Subcutaneous abdominal adipose tissue (tissue), 5 donors: Measurements from ENCODE around the gene OTC.

Source experiments
- H3K27ac ChIP-seq: one replicate; pipeline ENCODE4 v1.7.0; 2013; ENCODE audit warnings: low read depth, mild to moderate bottlenecking, inconsistent platforms, low read length, moderate library complexity
- H3K27me3 ChIP-seq, 5 donors: one replicate each; pipeline ENCODE4 v1.7.0; 2013; ENCODE audit warnings: low read length in 5 of 5, inconsistent platforms in 1 of 5; ENCODE audit not compliant: control insufficient read depth in 5 of 5, insufficient read depth in 4 of 5
- H3K36me3 ChIP-seq, 5 donors: one replicate each; pipeline ENCODE4 v1.7.0; 2013; ENCODE audit warnings: low read length in 5 of 5; ENCODE audit not compliant: control insufficient read depth in 5 of 5, insufficient read depth in 5 of 5
- H3K4me1 ChIP-seq, 5 donors: one replicate each; pipeline ENCODE4 v1.7.0; 2013; ENCODE audit warnings: low read length in 5 of 5, mild to moderate bottlenecking in 3 of 5, moderate library complexity in 1 of 5; ENCODE audit not compliant: control insufficient read depth in 5 of 5, insufficient read depth in 5 of 5
- H3K4me3 ChIP-seq, 5 donors: one replicate each; pipeline ENCODE4 v1.7.0; 2013; ENCODE audit warnings: low read length in 5 of 5, low read depth in 1 of 5
- H3K9ac ChIP-seq, 5 donors: one replicate each; pipeline ENCODE4 v1.7.0; 2013; ENCODE audit warnings: low read length in 5 of 5, mild to moderate bottlenecking in 4 of 5, moderate library complexity in 3 of 5
- H3K9me3 ChIP-seq, 5 donors: one replicate each; pipeline ENCODE4 v1.7.0; 2013; ENCODE audit warnings: low read length in 5 of 5; ENCODE audit not compliant: control insufficient read depth in 5 of 5
- donor health status: healthy.
- donor health status: healthy.
- donor health status: healthy.
- donor health status: healthy.
- donor health status: healthy.

Gene OTC

DNA sequence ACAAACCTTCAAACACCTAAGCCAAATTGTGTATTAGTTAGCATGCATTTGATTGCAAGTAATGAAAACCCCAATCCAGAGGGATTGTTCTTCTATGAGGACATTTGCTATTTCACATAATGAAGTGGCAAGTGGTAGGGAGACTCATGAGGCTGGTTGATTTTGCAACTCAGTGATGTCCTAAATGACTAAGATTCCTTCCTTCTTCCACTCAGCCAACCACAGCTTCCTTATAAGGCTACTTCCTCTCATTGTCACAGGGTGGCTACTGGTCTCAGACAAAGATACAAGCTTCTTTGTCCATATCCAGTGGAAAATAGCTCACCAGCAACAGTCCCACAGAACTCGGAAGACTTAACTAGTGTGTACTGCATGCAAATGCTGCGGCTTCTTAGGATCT, 5.3 kb upstream of the OTC start:
- Histone ChIP-seq H3K9me3 (peaks cover 0 to 3% (median 0%) of the 10 kb centered on the region in 5 donors), H3K27me3 (peaks cover 0 to 12% (median 6%) of the 10 kb centered on the region in 5 donors), H3K27ac (no peak overlapping the region), H3K4me3 (no peak overlapping the region), H3K9ac (no peak overlapping the region), H3K4me1 (peaks cover 0 to 3% (median 0%) of the 10 kb centered on the region in 5 donors), H3K36me3 (no peaks in the 10 kb centered on the region)

DNA sequence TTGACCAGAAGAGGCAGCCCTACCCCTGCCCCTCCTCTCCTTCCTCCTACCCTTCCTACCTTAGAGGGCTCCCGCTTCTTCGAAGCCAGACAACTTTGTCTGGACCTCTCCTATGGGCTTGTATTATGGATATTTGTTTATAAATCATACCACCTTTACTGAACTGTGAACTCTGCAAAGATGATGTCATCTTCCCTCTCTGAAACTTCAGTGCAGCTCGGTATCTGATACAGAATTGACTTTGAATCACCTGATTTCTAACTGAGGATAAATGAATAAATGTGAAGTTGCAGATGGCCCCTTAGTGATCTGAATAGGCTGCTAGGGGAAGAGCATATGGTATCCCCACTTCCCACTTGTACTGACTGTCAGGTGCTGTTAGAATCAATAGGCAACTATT, 1.1 kb upstream of the OTC start:
- Histone ChIP-seq H3K27ac (no peak overlapping the region), H3K4me3 (no peak overlapping the region), H3K9ac (no peak overlapping the region), H3K9me3 (no peaks in the 10 kb centered on the region), H3K27me3 (peaks cover 0 to 8% (median 3%) of the 10 kb centered on the region in 5 donors), H3K36me3 (no peaks in the 10 kb centered on the region), H3K4me1 (peaks cover 0 to 3% (median 0%) of the 10 kb centered on the region in 5 donors)

DNA sequence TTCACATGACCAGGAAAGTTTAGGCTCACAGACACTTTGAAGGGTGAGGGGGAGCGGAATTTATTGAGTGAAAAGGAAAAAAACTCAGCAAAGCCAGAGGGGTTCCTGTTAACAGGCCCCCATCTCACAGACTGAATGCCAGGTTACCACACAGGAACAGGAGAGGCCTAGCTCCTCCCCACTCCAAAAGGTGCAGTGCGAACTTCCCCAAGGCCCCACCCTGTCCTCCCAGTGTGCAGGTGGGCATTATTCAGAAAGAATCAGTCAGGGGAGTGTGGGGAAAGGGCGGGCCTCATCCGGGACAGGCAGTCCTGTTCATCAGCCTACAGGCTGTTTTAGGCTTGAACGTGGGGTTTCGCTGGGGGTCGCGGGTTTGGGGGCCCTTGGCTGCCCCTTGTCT, 4.0 kb downstream of the OTC start:
- Histone ChIP-seq H3K9me3 (no peaks in the 10 kb centered on the region), H3K4me3 (no peak overlapping the region), H3K27me3 (peaks cover 0 to 5% (median 0%) of the 10 kb centered on the region in 5 donors), H3K9ac (no peak overlapping the region), H3K27ac (no peak overlapping the region), H3K36me3 (no peaks in the 10 kb centered on the region), H3K4me1 (peaks cover 0 to 6% (median 0%) of the 10 kb centered on the region in 5 donors)

DNA sequence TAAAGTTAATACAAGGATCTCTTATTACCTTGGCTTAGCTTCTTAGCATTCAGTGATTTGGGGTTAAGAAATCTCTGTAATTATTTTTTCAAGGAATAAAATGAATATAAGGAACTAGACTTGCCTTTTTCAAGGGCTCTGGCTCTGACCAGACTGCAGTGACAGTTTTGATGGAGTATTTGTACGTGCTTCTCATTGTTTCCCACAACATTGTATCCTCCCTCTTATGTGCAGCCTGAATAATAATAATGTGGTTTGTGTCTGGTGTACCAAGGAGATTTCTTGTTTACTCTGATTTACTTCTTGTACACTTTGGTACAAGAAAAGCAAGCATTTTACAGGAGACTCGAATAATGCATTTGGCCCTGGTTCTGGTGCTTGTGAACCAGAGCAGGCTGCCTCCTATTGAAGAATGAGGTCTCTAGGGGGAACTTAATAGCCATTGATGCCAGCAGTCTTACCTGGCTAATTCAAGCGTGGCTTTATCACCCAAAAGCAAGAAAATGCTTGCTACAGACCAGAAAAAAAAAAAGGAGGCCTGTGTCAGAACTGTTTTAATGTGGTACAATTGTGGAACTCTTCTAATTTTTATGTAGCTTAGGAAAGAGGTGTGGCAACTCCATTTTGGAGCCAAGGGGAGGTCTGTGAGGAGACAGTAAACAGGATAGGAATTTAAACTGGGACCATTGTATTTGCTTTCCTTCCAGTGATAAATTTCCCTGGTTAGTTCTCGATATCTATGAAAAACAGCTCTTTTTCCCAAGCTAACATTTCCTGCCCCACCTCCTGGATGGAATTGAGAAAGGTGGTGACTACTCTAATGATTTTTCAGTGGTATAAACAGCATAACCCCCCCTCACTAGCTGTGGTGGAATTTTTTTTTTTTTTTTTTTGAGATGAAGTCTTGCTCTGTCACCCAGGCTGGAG, 5.6 kb downstream of the OTC start:
- no peak overlapping the region for H3K9ac ChIP-seq
- H3K4me3 ChIP-seq, result no peak overlapping the region
- peaks cover 0 to 5% (median 0%) of the 10 kb centered on the region in 5 donors for H3K27me3 ChIP-seq
- H3K27ac ChIP-seq, result no peak overlapping the region
- H3K9me3 ChIP-seq, result no peaks in the 10 kb centered on the region
- no peaks in the 10 kb centered on the region for H3K36me3 ChIP-seq
- peaks cover 0 to 6% (median 0%) of the 10 kb centered on the region in 5 donors for H3K4me1 ChIP-seq

DNA sequence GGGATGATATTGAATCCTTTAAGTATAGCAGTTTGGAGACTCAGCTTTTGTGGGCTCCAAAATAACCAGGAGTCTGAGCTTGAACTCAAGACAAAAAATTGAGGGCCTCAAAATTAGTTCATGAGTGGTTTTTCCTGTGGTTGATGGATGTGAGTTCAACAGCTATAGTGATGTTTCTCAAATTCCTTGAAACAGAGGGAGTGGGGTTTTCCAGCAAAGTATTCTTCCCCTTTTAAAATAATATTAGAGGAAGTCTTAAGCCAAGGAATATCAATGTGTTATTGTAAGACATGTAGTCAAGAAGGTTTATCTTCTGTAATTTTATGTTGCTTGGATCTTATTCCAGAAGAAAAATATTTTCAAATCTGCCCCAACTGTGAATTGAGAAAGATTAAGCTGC, 10.6 kb downstream of the OTC start:
- no peaks in the 10 kb centered on the region for H3K9me3 ChIP-seq
- H3K27ac ChIP-seq, result no peak overlapping the region

DNA sequence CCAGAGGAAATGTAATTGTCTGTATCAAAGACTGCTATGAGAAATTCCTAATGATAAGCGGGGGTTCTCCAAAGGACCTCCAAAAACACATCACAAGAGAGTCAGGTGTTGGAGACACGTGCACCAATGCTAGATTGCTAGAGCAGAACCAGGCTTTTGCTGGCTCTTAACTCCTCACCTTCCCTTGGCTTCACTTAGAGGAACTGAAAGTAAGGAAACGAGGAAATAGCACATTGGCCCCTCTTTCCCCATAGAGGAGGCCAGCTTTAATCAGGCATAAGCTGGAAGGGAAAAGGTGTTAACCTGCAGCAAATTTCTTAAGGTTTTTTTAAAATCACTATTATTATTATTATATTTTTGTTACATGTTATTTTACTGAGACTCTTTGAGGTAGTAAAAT, 13.6 kb downstream of the OTC start:
- Histone ChIP-seq H3K9ac (no peak overlapping the region), H3K27ac (no peak overlapping the region), H3K36me3 (no peaks in the 10 kb centered on the region), H3K4me1 (no peaks in the 10 kb centered on the region), H3K4me3 (no peak overlapping the region), H3K9me3 (no peaks in the 10 kb centered on the region), H3K27me3 (peaks cover 0 to 6% (median 0%) of the 10 kb centered on the region in 5 donors)

More for the DNA sequence above, 10.6 kb downstream of the OTC start:
- Histone ChIP-seq H3K9ac (no peak overlapping the region), H3K36me3 (no peaks in the 10 kb centered on the region), H3K4me3 (no peak overlapping the region), H3K4me1 (no peaks in the 10 kb centered on the region), H3K27me3 (peaks cover 0 to 6% (median 0%) of the 10 kb centered on the region in 5 donors)

DNA sequence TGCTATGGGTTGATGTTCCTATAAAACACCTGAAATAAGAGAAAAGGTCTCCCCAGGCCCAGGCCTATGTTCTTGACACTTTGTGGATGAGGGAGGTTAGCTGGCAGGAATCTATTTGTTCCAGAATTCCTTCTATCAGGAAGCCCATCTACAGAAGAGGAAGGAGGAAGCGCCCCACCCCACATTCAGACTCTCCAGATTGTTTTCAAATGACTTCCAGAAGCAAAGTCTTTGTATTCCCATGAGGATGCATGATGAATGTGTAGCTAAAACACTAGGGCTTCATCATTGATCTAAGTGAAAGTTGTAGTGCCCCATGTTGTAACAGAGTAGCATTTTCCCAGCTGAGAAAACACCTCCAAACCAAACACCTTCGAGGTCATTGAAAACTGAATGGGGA, 16.4 kb downstream of the OTC start:
- Histone ChIP-seq H3K27me3 (peaks cover 0 to 6% (median 0%) of the 10 kb centered on the region in 5 donors), H3K27ac (no peak overlapping the region), H3K4me3 (no peak overlapping the region), H3K9me3 (no peaks in the 10 kb centered on the region), H3K4me1 (no peaks in the 10 kb centered on the region), H3K36me3 (no peaks in the 10 kb centered on the region), H3K9ac (no peak overlapping the region)

DNA sequence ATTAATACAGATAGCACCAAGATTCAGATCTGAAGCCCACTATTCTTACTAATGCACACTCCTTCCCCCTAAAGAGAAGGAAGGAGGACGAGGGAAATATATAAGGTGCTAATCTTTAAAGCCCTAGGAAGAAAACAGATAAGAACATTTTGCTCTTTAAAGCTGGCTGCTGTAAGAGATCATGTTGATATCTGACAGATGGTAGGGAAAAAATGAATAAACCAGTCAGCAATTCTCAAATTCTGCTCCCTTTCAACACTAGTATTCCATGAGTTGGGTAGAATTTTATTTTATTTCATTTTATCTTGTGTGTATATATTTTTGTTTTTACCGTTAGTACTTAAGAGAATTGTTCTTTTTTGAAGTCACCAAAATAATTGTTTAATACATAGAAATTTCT, 19.2 kb downstream of the OTC start:
- H3K4me1 ChIP-seq, result no peaks in the 10 kb centered on the region

DNA sequence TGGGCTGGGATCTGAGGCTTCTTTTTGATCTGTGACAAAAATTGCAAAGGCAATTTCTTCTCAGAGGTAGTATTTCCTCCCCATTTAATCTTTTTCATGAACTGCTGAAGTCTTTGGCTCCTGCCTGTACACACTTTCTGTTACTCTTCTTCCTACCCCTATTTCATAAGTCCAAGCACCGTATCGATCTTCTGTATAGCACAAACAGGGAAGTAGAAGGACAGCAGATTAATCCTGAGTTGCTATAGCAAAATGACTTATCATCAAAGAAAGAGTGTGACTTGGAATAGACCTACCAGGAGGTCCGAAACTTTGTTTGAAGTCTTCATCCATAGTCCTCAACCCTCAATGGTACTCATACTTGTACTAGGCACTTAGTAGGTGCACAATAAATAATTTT, 22.0 kb downstream of the OTC start:
- H3K36me3 ChIP-seq, result no peaks in the 10 kb centered on the region
- no peak overlapping the region for H3K27ac ChIP-seq
- peaks cover 2 to 14% (median 4%) of the 10 kb centered on the region in 5 donors for H3K27me3 ChIP-seq
- no peak overlapping the region for H3K9ac ChIP-seq
- no peak overlapping the region for H3K4me3 ChIP-seq
- peaks cover 0 to 2% (median 0%) of the 10 kb centered on the region in 5 donors for H3K9me3 ChIP-seq
- no peaks in the 10 kb centered on the region for H3K4me1 ChIP-seq

More for the DNA sequence above, 19.2 kb downstream of the OTC start:
- no peaks in the 10 kb centered on the region for H3K36me3 ChIP-seq
- H3K27me3 ChIP-seq, result peaks cover 2 to 14% (median 3%) of the 10 kb centered on the region in 5 donors
- no peak overlapping the region for H3K4me3 ChIP-seq
- H3K9me3 ChIP-seq, result no peaks in the 10 kb centered on the region
- H3K9ac ChIP-seq, result no peak overlapping the region
- H3K27ac ChIP-seq, result no peak overlapping the region

DNA sequence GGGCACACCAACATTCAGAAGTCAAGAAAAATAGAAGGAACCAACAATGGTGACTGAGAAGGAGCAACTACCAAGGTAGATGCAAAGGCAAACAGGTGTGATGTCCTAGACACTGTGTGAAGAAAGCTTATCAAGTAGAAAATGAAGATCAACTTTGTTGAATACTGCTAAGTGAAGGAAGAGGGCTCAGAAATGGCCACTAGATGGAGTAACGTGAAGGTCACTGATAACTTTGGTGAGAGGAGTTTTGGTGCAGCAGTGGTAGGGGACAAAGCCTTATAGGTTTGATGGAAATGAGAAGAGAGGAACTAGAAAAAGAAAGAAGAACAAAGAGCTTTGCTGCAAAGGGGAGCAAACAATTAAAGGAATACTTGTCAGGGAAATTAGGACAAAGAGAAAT, 23.5 kb downstream of the OTC start:
- H3K9me3 ChIP-seq, result peaks cover 0 to 2% (median 0%) of the 10 kb centered on the region in 5 donors
- H3K4me3 ChIP-seq, result no peak overlapping the region
- H3K27me3 ChIP-seq, result peaks cover 2 to 14% (median 4%) of the 10 kb centered on the region in 5 donors
- H3K9ac ChIP-seq, result no peak overlapping the region
- H3K36me3 ChIP-seq, result no peaks in the 10 kb centered on the region
- H3K4me1 ChIP-seq, result no peaks in the 10 kb centered on the region
- H3K27ac ChIP-seq, result no peak overlapping the region
